K562 (cell line): Measurements from ENCODE around the gene OIT3. TPM values are rescaled to one million over a fixed set of nuclear protein-coding genes. Genes with fewer than 3 reads are reported as not detected.
"Not testable (repeated sequence)": the region's sequence is repeated elsewhere in the genome, so short reads cannot be mapped to it uniquely, and the experiment has no call there.

ENCODE experiments used
- ATF1 ChIP-seq, 2 experiments: fragments of 450-650 bp in 1 of 2; IDR thresholded peaks; 2 replicates each; pipeline ENCODE4 v1.6.1; 2016; ENCODE audit warnings: missing compliant biosample characterization in 1 of 2, missing genetic modification characterization in 1 of 2
- CBX3 ChIP-seq, 2 experiments: IDR thresholded peaks; 1 replicate in 1 of 2; 2 replicates in 1 of 2; pipeline ENCODE4 v1.6.1; 2012; ENCODE audit warnings: inconsistent platforms in 2 of 2, low read length in 2 of 2, borderline replicate concordance in 1 of 2, control low read depth in 1 of 2
- EP300 ChIP-seq: IDR thresholded peaks from 2 replicates; pipeline ENCODE4 v1.6.1; 2012; ENCODE audit warnings: low read length, improper control_type of control experiment
- FOSL1 ChIP-seq: fragments of 200-800 bp; sonication (Bioruptor generic); conservative IDR thresholded peaks from 2 replicates; pipeline ENCODE4 v1.6.1; 2016; ENCODE audit warnings: missing genetic modification characterization, missing compliant biosample characterization
- GATAD2B ChIP-seq: fragments of 450-650 bp; IDR thresholded peaks from 2 replicates; pipeline ENCODE4 v1.6.1; 2017; ENCODE audit warnings: mild to moderate bottlenecking, borderline replicate concordance
- HMBOX1 ChIP-seq: sonication (generic); IDR thresholded peaks from 2 replicates; pipeline ENCODE4 v1.6.1; 2016
- LEF1 ChIP-seq: fragments of 450-650 bp; IDR thresholded peaks from 2 replicates; pipeline ENCODE4 v1.6.1; 2016; ENCODE audit warnings: mild to moderate bottlenecking
- NCOR1 ChIP-seq: fragments of 450-650 bp; IDR thresholded peaks from 2 replicates; pipeline ENCODE4 v1.6.1; 2016; ENCODE audit warnings: mild to moderate bottlenecking, moderate library complexity
- NFIC ChIP-seq: fragments of 450-650 bp; IDR thresholded peaks from 2 replicates; pipeline ENCODE4 v1.6.1; 2017; ENCODE audit warnings: mild to moderate bottlenecking, inconsistent platforms
- SMARCA4 ChIP-seq: fragments of 450-650 bp; IDR thresholded peaks from 2 replicates; pipeline ENCODE4 v1.6.1; 2016
- SMARCC2 ChIP-seq: fragments of 450-650 bp; IDR thresholded peaks from 2 replicates; pipeline ENCODE4 v1.6.1; 2017; ENCODE audit warnings: antibody characterized with exemption, moderate library complexity, mild to moderate bottlenecking, low read depth
- SOX6 ChIP-seq: fragments of 450-650 bp; IDR thresholded peaks from 2 replicates; pipeline ENCODE4 v1.6.1; 2014; ENCODE audit warnings: mild to moderate bottlenecking
- TCF3 ChIP-seq: sonication (generic); formaldehyde crosslinking; IDR thresholded peaks from 2 replicates; pipeline ENCODE4 v1.4.0; 2020; ENCODE audit warnings: mild to moderate bottlenecking, missing genetic modification reagents
- TEAD4 ChIP-seq, 2 experiments: sonication (generic) in 1 of 2; formaldehyde crosslinking in 1 of 2; IDR thresholded peaks; 2 replicates each; pipeline versions ENCODE4 v1.6.1 to v1.8.0; 2012 to 2022; ENCODE audit warnings: borderline replicate concordance in 1 of 2, inconsistent platforms in 1 of 2, low read length in 1 of 2, mild to moderate bottlenecking in 1 of 2, missing genetic modification reagents in 1 of 2
- TRIM28 ChIP-seq: fragments of 450-650 bp; IDR thresholded peaks from 2 replicates; pipeline ENCODE4 v1.6.1; 2017
- ZBTB12 ChIP-seq: fragments of 250-450 bp; sonication (Bioruptor Pico); IDR thresholded peaks from 2 replicates; pipeline ENCODE4 v1.4.0; 2020
- ZFX ChIP-seq: sonication (generic); formaldehyde crosslinking; IDR thresholded peaks from 2 replicates; pipeline ENCODE4 v1.8.0; 2022; ENCODE audit warnings: mild to moderate bottlenecking, missing genetic modification reagents, moderate library complexity
- ZNF124 ChIP-seq: sonication (generic); formaldehyde crosslinking; IDR thresholded peaks from 2 replicates; pipeline ENCODE4 v1.8.1; 2022; ENCODE audit warnings: missing genetic modification reagents
- ZNF318 ChIP-seq, 2 experiments: fragments of 450-650 bp; IDR thresholded peaks; 2 replicates each; pipeline ENCODE4 v1.6.1; 2016; ENCODE audit warnings: mild to moderate bottlenecking in 2 of 2, borderline replicate concordance in 1 of 2, low read depth in 1 of 2, moderate library complexity in 1 of 2
- polyA plus RNA-seq, 8 experiments: library from polyadenylated mRNA; depleted of rRNA in 4 of 8; stranded (reverse) in 5 of 8; unstranded in 3 of 8; fragments of >200 nt; fragmentation: Nextera tagmentation in 2 of 8; fragmentation: Illumina TruSeq in 1 of 8; extraction: Ambion mirVana in 2 of 8; extraction: Trizol in 1 of 8; gene quantifications; 2 replicates each; pipeline versions ENCODE4 v1.2.1 to v1.2.3, GENCODE V29; 2011 to 2014; ENCODE audit warnings: inconsistent platforms in 1 of 8, missing spikeins in 1 of 8
- total RNA-seq, 7 experiments: library from RNA; depleted of rRNA in 6 of 7; stranded (reverse); fragments of >200 nt in 6 of 7; fragmentation: Illumina TruSeq in 2 of 7; extraction: Trizol in 2 of 7; gene quantifications; 2 replicates each; pipeline versions ENCODE4 v1.2.1 to v1.2.3, GENCODE V29; 2011 to 2021; ENCODE audit warnings: low replicate concordance in 1 of 7

The OIT3 gene
- total and polyA plus RNA-seq, 9 of the 15 experiments (the other 6 are each of a cell fraction or from before 2014, with no cell fraction given): not detected

GRCh38 chr10:72903941-72904446 lies 10.5 kb downstream of the OIT3 start (continued):
- TF ChIP-seq ZNF318 (IDR thresholded peaks at IDR 0.05; ENCODE audit: borderline replicate concordance in 1 of 2, low read depth in 1 of 2) (peak in 1 of 2 experiments; percentile 50; a peak in 1 of 4 replicates), TEAD4 (IDR thresholded peaks at IDR 0.05; ENCODE audit: low read length) (peak; percentile 63; the same call in 1 of the 2 replicates), ZNF124 (peak; percentile 37; the same call in 1 of the 2 replicates), HMBOX1 (peak; percentile 72), TCF3 (CRISPR knock-in tag) (peak; percentile 79), GATAD2B (peak; percentile 33; the same call in 1 of the 2 replicates), ZFX (CRISPR knock-in tag) (peak; percentile 51), EP300 (peak; percentile 64), NCOR1 (peak; percentile 81), LEF1 (peak; percentile 57; the same call in 1 of the 2 replicates), TRIM28 (peak; percentile 99), SOX6 (peak; percentile 89), NFIC (peak; percentile 44), SMARCC2 (0 out of 2 replicates have a peak, but pooled peaks have one; percentile 31), FOSL1 (tag) (peak; percentile 56; the same call in 1 of the 2 replicates), SMARCA4 (peak; percentile 81), ZBTB12 (CRISPR knock-in tag) (peak; percentile 34; the same call in 1 of the 2 replicates), CBX3 (IDR thresholded peaks at IDR 0.05; ENCODE audit: borderline replicate concordance in 1 of 2, low read length in 2 of 2) (peak in 1 of 2 experiments; percentile 49; a peak in 1 of 3 replicates), ATF1 (tag; IDR thresholded peaks at IDR 0.05) (0 out of 2 replicates have a peak, but pooled peaks have one; percentile 20)
- TF ChIP-seq TEAD4 (CRISPR knock-in tag; IDR thresholded peaks at IDR 0.05; ENCODE audit: borderline replicate concordance); ATF1 (CRISPR knock-in tag; IDR thresholded peaks at IDR 0.05): not testable (repeated sequence)
